HG02981 (cell line): ENCODE data around the gene KYNU.
"Not testable (repeated sequence)": the region's sequence is repeated elsewhere in the genome, so short reads cannot be mapped to it uniquely, and the experiment has no call there.

Source experiments
- ATAC-seq: cut with Tn5 transposase; IDR thresholded peaks from one replicate; pipeline ENCODE4 v1.9.1; 2021; ENCODE audit warnings: mild to moderate bottlenecking, moderate library complexity; ENCODE audit not compliant: unreplicated experiment

The KYNU gene

GRCh38 chr2:142997231-142997630, 119.8 kb downstream of the KYNU start:
- no peak for ATAC-seq

GRCh38 chr2:143000599-143000998, 123.1 kb downstream of the KYNU start:
- no peak for ATAC-seq

- no peak for ATAC-seq
Measured at GRCh38 chr2:143001501-143001900, 124.0 kb downstream of the KYNU start.

- no peak for ATAC-seq
Measured at GRCh38 chr2:143015656-143016055, 138.2 kb downstream of the KYNU start.

GRCh38 chr2:143026411-143027054, 149.1 kb downstream of the KYNU start:
- no peak for ATAC-seq

GRCh38 chr2:143029141-143029540, 151.7 kb downstream of the KYNU start:
- no peak for ATAC-seq

- ATAC-seq: peak; percentile 44
Measured at GRCh38 chr2:143030127-143030526, 152.7 kb downstream of the KYNU start.

- ATAC-seq: peak; percentile 88
Measured at GRCh38 chr2:143034292-143035074, 157.0 kb downstream of the KYNU start.

GRCh38 chr2:143051465-143051864, 174.0 kb downstream of the KYNU start:
- no peak for ATAC-seq

- not testable (repeated sequence) for ATAC-seq
Measured at GRCh38 chr2:143053437-143053836, 176.0 kb downstream of the KYNU start.

GRCh38 chr2:143056550-143056949, 179.1 kb downstream of the KYNU start:
- no peak for ATAC-seq

GRCh38 chr2:143058851-143059250, 181.4 kb downstream of the KYNU start:
- ATAC-seq: no peak

- ATAC-seq: no peak
Measured at GRCh38 chr2:143063612-143064200, 186.2 kb downstream of the KYNU start.

GRCh38 chr2:143068094-143068493, 190.6 kb downstream of the KYNU start:
- no peak for ATAC-seq

GRCh38 chr2:143068509-143068908, 191.0 kb downstream of the KYNU start:
- no peak for ATAC-seq

GRCh38 chr2:143070704-143071103, 193.2 kb downstream of the KYNU start:
- no peak for ATAC-seq

GRCh38 chr2:143071185-143071876, 193.9 kb downstream of the KYNU start:
- ATAC-seq: no peak

- ATAC-seq: not testable (repeated sequence)
Measured at GRCh38 chr2:143074913-143075312, 197.4 kb downstream of the KYNU start.

GRCh38 chr2:143075711-143076110, 198.2 kb downstream of the KYNU start:
- ATAC-seq: no peak

- ATAC-seq: no peak
Measured at GRCh38 chr2:143078104-143078503, 200.6 kb downstream of the KYNU start.

GRCh38 chr2:143081616-143082015, 204.2 kb downstream of the KYNU start:
- ATAC-seq: no peak
